HG02981 (cell line): ENCODE results near the gene CUX1.
"Not testable (repeated sequence)": the region's sequence is repeated elsewhere in the genome, so short reads cannot be mapped to it uniquely, and the experiment has no call there.

Experiments
- ATAC-seq: cut with Tn5 transposase; IDR thresholded peaks from one replicate; pipeline ENCODE4 v1.9.1; 2021; ENCODE audit warnings: mild to moderate bottlenecking, moderate library complexity; ENCODE audit not compliant: unreplicated experiment

Gene CUX1

GRCh38 chr7:101888564-101888963, 71.1 kb downstream of the CUX1 start:
- not testable (repeated sequence) for ATAC-seq

- ATAC-seq, result no peak
Measured at GRCh38 chr7:101890749-101891523, 73.5 kb downstream of the CUX1 start.

- ATAC-seq, result no peak
Measured at GRCh38 chr7:101891936-101892640, 74.7 kb downstream of the CUX1 start.

GRCh38 chr7:101893341-101894082, 76.1 kb downstream of the CUX1 start:
- ATAC-seq, result no peak

GRCh38 chr7:101896316-101896715, 78.9 kb downstream of the CUX1 start:
- ATAC-seq, result no peak

- no peak for ATAC-seq
Measured at GRCh38 chr7:101896941-101897340, 79.5 kb downstream of the CUX1 start.

GRCh38 chr7:101898106-101898505, 80.7 kb downstream of the CUX1 start:
- ATAC-seq, result no peak

GRCh38 chr7:101899616-101900015, 82.2 kb downstream of the CUX1 start:
- ATAC-seq, result no peak

- no peak for ATAC-seq
Measured at GRCh38 chr7:101900103-101900502, 82.7 kb downstream of the CUX1 start.

GRCh38 chr7:101901661-101902491, 84.5 kb downstream of the CUX1 start:
- no peak for ATAC-seq

- no peak for ATAC-seq
Measured at GRCh38 chr7:101902680-101903514, 85.5 kb downstream of the CUX1 start.

GRCh38 chr7:101903515-101903868, 86.1 kb downstream of the CUX1 start:
- no peak for ATAC-seq

- ATAC-seq, result no peak
Measured at GRCh38 chr7:101904019-101904418, 86.6 kb downstream of the CUX1 start.

- ATAC-seq, result no peak
Measured at GRCh38 chr7:101905203-101905865, 87.9 kb downstream of the CUX1 start.

GRCh38 chr7:101906291-101907240, 89.1 kb downstream of the CUX1 start:
- no peak for ATAC-seq

- ATAC-seq, result no peak
Measured at GRCh38 chr7:101910991-101911799, 93.8 kb downstream of the CUX1 start.
